Measurements from ENCODE around the gene RDH5.

Gene RDH5

GRCh38 chr12:55700255-55701018, 19.8 kb upstream of the RDH5 start:
- no peak for TF ChIP-seq CTCF (IDR thresholded peaks at IDR 0.05; ENCODE audit: low read depth, low read length)
- H3K4me3 ChIP-seq (ENCODE audit: low read depth, low read length): no peak overlapping the region

DNA sequence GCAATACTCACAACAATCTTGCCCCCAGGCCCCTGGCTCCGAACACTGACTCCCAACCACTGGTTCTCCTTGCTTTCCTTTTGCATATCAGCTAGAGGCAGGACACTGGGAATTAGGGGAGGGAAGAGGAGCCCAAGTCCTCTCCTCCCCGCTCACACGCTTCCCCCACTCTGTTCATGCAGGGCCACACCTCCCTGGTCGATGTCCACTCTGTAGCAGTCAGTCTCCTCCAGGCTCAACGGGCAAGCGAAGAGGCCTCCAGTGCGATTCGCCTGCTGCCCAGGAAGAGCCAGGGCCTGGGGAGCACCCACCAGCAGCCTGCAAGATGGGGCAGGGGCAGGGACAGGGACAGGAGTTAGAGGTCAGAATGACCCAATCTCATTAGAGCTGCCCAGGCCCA, 17.3 kb upstream of the RDH5 start:
- no peak for TF ChIP-seq CTCF (IDR thresholded peaks at IDR 0.05; ENCODE audit: low read depth, low read length)
- no peak overlapping the region for H3K4me3 ChIP-seq (ENCODE audit: low read depth, low read length)

GRCh38 chr12:55703288-55703687, 16.9 kb upstream of the RDH5 start:
- no peak for TF ChIP-seq CTCF (IDR thresholded peaks at IDR 0.05; ENCODE audit: low read depth, low read length)
- H3K4me3 ChIP-seq (ENCODE audit: low read depth, low read length): no peak overlapping the region

DNA sequence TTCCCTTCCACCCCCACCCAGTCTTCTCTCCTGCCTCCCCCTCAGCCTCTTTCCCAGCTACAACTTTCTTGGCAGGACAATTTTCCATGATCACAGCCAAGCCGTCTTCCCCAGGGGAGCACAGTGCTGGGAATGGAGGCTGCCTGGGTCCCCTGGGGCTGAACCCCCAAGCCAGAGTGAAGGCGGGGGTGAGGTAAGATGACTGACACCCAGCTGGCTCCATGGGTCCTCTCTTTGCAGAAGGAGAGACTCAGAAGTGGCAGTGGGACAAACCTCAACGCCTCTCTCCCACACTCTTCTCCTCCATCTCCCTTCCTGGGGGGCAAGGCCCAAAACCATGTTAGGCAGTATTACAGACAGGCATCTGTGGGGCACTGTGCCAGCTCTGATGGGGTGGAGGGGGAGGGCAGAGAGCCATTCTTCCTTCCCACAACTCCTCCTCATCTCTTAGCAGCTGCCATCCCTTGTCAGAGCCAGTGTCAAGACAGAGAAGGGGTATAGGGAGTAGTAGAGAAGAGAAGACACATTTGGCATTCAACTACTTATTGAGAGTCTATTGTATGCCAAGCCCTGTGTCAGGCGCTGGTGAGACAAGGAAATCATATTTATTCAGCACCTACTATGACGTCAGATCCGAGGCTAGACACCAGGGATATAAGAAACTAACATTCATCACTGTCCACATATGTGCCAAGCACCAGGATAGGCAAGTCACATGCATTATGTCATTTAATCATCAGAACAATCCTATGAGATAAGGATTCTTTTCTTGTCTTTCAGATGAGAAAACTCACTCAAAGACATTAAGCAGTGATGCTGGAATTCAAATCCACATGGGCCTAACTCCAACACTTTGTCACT, 16.1 kb upstream of the RDH5 start:
- H3K4me3 ChIP-seq (ENCODE audit: low read depth, low read length): no peak overlapping the region
- no peak for TF ChIP-seq CTCF (IDR thresholded peaks at IDR 0.05; ENCODE audit: low read depth, low read length)

DNA sequence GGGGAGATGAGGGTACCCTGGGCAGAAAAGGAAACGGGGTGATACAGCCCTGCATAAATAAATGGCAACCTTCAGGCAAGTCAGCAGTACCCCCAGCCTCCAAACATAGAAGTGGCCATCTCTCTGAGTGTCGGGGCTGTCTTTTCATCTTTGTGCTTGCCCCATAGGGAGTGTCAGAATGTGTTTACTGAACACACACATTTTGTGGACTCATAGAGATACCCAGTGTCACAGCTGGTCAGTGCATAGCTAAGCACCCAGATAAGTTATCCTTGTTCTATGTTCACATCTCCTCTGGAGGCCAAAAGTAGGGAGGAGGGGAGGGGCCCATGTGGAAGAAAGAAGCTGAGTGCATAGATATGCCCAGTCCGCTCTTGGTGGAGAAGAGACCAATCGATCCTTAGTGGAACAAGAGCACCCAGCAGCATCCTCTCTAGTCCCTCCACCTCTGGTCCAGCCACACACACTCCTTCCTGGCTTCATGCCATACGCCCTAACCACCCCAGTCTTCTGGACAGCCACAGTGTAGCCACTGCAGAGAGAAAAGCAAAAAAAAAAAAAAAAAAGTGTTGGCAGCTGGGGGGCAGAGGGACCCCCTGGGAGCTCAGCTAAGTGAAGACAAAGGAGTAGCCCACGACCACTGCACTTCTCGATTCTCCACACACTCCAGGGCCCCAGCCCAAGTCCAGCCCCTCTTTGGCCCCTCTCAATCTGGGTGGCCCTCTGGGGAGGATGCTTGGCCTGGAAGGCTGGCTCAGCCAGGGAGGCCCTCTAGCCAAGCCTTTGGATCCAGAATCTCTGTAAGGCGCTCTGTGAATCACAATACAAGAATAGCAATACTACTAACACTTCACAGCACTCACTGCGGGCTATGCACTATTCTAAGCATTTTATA, 15.1 kb upstream of the RDH5 start:
- no peak for TF ChIP-seq CTCF (IDR thresholded peaks at IDR 0.05; ENCODE audit: low read depth, low read length)
- no peak overlapping the region for H3K4me3 ChIP-seq (ENCODE audit: low read depth, low read length)

DNA sequence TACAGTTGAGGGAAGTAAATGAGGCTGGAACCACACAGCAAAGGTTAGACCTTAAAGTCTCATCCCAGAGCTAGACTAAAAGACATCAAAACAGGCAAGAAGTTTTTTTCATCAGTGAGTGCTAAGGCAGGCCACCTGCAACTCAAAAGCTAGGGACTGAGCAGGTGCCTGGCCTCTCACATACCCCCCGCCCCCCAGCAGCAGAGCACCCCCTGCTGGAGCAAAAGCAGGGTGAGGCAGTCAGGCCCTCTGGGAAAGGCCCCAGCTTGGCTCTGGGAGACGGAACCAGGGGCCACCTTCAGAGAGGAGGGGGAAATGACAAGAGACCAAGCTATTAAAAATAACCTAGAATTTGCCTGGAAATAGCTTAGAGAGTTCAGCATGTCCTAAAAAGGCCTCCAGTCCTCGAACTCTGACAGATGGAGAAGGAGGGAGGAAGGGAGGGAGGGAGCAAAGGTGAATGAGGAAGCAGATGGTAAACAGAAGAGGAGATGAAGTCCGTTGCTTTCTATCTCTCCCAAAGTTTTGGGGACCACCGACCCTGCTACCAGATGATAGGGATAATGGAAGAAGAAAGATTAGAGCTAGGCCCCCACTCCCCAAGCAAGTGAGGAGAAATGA, 14.3 kb upstream of the RDH5 start:
- no peak for TF ChIP-seq CTCF (IDR thresholded peaks at IDR 0.05; ENCODE audit: low read depth, low read length)
- no peak overlapping the region for H3K4me3 ChIP-seq (ENCODE audit: low read depth, low read length)

All from WI38 (cell line).